Liver (tissue), 9 donors: ENCODE results near the gene LAMA2. TPM values are rescaled to one million over a fixed set of nuclear protein-coding genes. Genes with fewer than 3 reads are reported as not detected.

Source experiments
- DNase-seq: peaks from one replicate; pipeline ENCODE4 v3.0.0-alpha.2; 2017; ENCODE audit warnings: low spot score
- H3K27ac ChIP-seq, 2 donors: one replicate each; pipeline ENCODE4 v1.7.0; 2013; ENCODE audit warnings: inconsistent platforms in 2 of 2, low read length in 2 of 2, control low read depth in 1 of 2, low read depth in 1 of 2, mild to moderate bottlenecking in 1 of 2
- H3K27me3 ChIP-seq, 4 donors: one replicate each; pipeline versions ENCODE4 v1.6.1 to v1.7.0; 2013; ENCODE audit warnings: low read length in 3 of 4, inconsistent platforms in 1 of 4, mild to moderate bottlenecking in 1 of 4, moderate library complexity in 1 of 4; ENCODE audit not compliant: control insufficient read depth in 4 of 4, insufficient read depth in 4 of 4
- H3K36me3 ChIP-seq, 4 donors: one replicate each; pipeline versions ENCODE4 v1.6.1 to v1.7.0; 2013; ENCODE audit warnings: low read length in 3 of 4, mild to moderate bottlenecking in 3 of 4, low read depth in 1 of 4, moderate library complexity in 1 of 4; ENCODE audit not compliant: control insufficient read depth in 4 of 4, insufficient read depth in 3 of 4
- H3K4me1 ChIP-seq, 4 donors: one replicate each; pipeline versions ENCODE4 v1.6.1 to v1.7.0; 2013; ENCODE audit warnings: low read length in 3 of 4, mild to moderate bottlenecking in 3 of 4, moderate library complexity in 1 of 4; ENCODE audit not compliant: control insufficient read depth in 4 of 4, insufficient read depth in 4 of 4
- H3K4me3 ChIP-seq, 3 donors: one replicate each; pipeline versions ENCODE4 v1.6.1 to v1.7.0; 2013; ENCODE audit warnings: low read length in 3 of 3, control low read depth in 1 of 3, low read depth in 1 of 3, mild to moderate bottlenecking in 1 of 3
- H3K9ac ChIP-seq, 2 donors: one replicate each; pipeline ENCODE4 v1.7.0; 2013; ENCODE audit warnings: low read length in 2 of 2, mild to moderate bottlenecking in 2 of 2, moderate library complexity in 2 of 2, control low read depth in 1 of 2, low read depth in 1 of 2
- H3K9me3 ChIP-seq, 4 donors: one replicate each; pipeline versions ENCODE4 v1.6.1 to v1.7.0; 2013; ENCODE audit warnings: low read length in 3 of 4; ENCODE audit not compliant: control insufficient read depth in 4 of 4
- ATF3 ChIP-seq: IDR thresholded peaks from 2 replicates; pipeline ENCODE4 v1.6.1; 2016; ENCODE audit warnings: antibody characterized with exemption
- HNF4G ChIP-seq: IDR thresholded peaks from 2 replicates; pipeline ENCODE4 v1.6.1; 2016; ENCODE audit warnings: antibody characterized with exemption
- MAX ChIP-seq: IDR thresholded peaks from 2 replicates; pipeline ENCODE4 v1.6.1; 2016; ENCODE audit warnings: antibody characterized with exemption
- RAD21 ChIP-seq, 2 donors: IDR thresholded peaks; 2 replicates each; pipeline ENCODE4 v1.6.1; 2016; ENCODE audit warnings: antibody characterized with exemption in 2 of 2, mild to moderate bottlenecking in 2 of 2
- REST ChIP-seq: IDR thresholded peaks from 2 replicates; pipeline ENCODE4 v1.6.1; 2016; ENCODE audit warnings: antibody characterized with exemption, mild to moderate bottlenecking
- RXRA ChIP-seq, 2 donors: IDR thresholded peaks; 2 replicates each; pipeline ENCODE4 v1.6.1; 2017 to 2018; ENCODE audit warnings: antibody characterized with exemption in 2 of 2, mild to moderate bottlenecking in 1 of 2
- TAF1 ChIP-seq: conservative IDR thresholded peaks from 2 replicates; pipeline ENCODE4 v1.6.1; 2016; ENCODE audit warnings: antibody characterized with exemption, mild to moderate bottlenecking
- YY1 ChIP-seq: IDR thresholded peaks from 2 replicates; pipeline ENCODE4 v1.6.1; 2016; ENCODE audit warnings: antibody characterized with exemption, mild to moderate bottlenecking
- ZBTB33 ChIP-seq: IDR thresholded peaks from 2 replicates; pipeline ENCODE4 v1.6.1; 2016; ENCODE audit warnings: antibody characterized with exemption
- WGBS: extraction: QIAGEN DNeasy Blood & Tissue Kit; methylation state at CpG from one replicate; pipeline ENCODE4 v1.1.7; 2013; 5-methylcytosine and 5-hydroxymethylcytosine counted together
- polyA plus RNA-seq, 2 donors: library from polyadenylated mRNA; stranded (reverse) in 1 of 2; unstranded in 1 of 2; fragments of 200-250 nt in 1 of 2; fragments of >200 nt in 1 of 2; fragmentation: Nextera tagmentation in 1 of 2; extraction: Ambion mirVana in 1 of 2; gene quantifications; one replicate each; pipeline versions ENCODE4 v1.2.1 to v1.2.3, GENCODE V29; 2013 to 2015
- total RNA-seq, 2 donors: library from RNA; depleted of rRNA; stranded (reverse); fragments of >200 nt; gene quantifications; one replicate each; pipeline ENCODE4 v1.2.3, GENCODE V29; 2014
- donor health status: healthy.
- donor health status: healthy.
- donor health status: healthy.
- donor health status: healthy.
- donor health status: healthy.

Gene LAMA2
- total and polyA plus RNA-seq, 4 donors = 1.3 to 17.0 (median 3.0) TPM

- 66% methylated on average over 2 of the region's 2 CpGs for WGBS
- Histone ChIP-seq H3K36me3 (no peaks in the 10 kb centered on the region), H3K4me1 (no peaks in the 10 kb centered on the region), H3K9me3 (no peaks in the 10 kb centered on the region), H3K4me3 (no peak overlapping the region), H3K27ac (no peak overlapping the region), H3K27me3 (peaks cover 0 to 2% (median 0%) of the 10 kb centered on the region in 4 donors), H3K9ac (no peak overlapping the region)
- DNase-seq = no peak
- TF ChIP-seq RXRA (IDR thresholded peaks at IDR 0.05) = no peak
- TF ChIP-seq YY1 = no peak
- no peak for TF ChIP-seq RAD21 (IDR thresholded peaks at IDR 0.05)
- TF ChIP-seq REST = no peak
- TF ChIP-seq ZBTB33 = no peak
These were observed 308.3 kb downstream of the LAMA2 start for GRCh38 chr6:129191235-129191634.

- WGBS = 90% methylated on average over 14 of the region's 14 CpGs
- Histone ChIP-seq H3K4me3 (no peak overlapping the region), H3K9me3 (no peaks in the 10 kb centered on the region), H3K27me3 (no peaks in the 10 kb centered on the region), H3K36me3 (no peaks in the 10 kb centered on the region), H3K4me1 (no peaks in the 10 kb centered on the region), H3K27ac (no peak overlapping the region), H3K9ac (no peak overlapping the region)
- DNase-seq = no peak
- TF ChIP-seq HNF4G = no peak
- no peak for TF ChIP-seq ZBTB33
- no peak for TF ChIP-seq MAX
- no peak for TF ChIP-seq RAD21 (IDR thresholded peaks at IDR 0.05)
- TF ChIP-seq ATF3 = no peak
- no peak for TF ChIP-seq TAF1
- TF ChIP-seq RXRA (IDR thresholded peaks at IDR 0.05) = no peak
These were observed 309.6 kb downstream of the LAMA2 start for GRCh38 chr6:129192458-129192989.
